ENCODE data around the gene ITGA6.

DNA sequence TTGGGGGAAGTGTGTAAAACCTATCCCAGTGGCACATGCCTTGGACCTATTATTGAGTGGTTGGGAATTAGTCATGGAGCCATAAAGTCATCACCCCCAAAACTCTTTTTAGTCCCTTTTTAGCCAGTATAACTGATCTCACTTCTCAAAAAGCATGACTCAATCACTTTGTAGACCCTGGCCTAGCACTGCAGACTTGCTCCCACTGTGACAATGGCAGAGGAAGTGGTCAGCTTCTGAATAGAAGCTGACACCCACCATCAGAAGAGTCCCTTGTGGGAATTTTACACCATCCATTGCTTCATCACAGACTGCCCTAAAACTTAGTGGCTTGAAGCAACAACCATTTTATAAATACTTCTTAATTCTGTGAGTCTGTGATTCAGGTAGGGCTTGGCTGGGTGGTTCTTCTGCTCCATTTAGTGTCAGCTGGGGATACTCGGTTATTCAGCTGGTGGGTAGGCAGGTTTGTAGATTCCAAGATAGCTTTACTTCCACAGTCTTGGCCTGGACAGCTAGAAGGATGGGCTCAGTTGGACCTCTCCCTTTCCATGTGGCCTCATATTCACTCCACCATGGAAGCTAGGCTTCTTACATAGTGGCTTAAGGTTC lies 10.8 kb upstream of the ITGA6 start:
- TF ChIP-seq, protein P1, sequence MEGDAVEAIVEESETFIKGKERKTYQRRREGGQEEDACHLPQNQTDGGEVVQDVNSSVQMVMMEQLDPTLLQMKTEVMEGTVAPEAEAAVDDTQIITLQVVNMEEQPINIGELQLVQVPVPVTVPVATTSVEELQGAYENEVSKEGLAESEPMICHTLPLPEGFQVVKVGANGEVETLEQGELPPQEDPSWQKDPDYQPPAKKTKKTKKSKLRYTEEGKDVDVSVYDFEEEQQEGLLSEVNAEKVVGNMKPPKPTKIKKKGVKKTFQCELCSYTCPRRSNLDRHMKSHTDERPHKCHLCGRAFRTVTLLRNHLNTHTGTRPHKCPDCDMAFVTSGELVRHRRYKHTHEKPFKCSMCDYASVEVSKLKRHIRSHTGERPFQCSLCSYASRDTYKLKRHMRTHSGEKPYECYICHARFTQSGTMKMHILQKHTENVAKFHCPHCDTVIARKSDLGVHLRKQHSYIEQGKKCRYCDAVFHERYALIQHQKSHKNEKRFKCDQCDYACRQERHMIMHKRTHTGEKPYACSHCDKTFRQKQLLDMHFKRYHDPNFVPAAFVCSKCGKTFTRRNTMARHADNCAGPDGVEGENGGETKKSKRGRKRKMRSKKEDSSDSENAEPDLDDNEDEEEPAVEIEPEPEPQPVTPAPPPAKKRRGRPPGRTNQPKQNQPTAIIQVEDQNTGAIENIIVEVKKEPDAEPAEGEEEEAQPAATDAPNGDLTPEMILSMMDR (IDR thresholded peaks at IDR 0.05 in 2 of 3, conservative IDR thresholded peaks at IDR 0.05 in 1 of 3; ENCODE audit: borderline replicate concordance in 1 of 3, insufficient read depth in 1 of 3, low read depth in 2 of 3, low read length in 2 of 3), result no peak
- TF ChIP-seq POLR2A (IDR thresholded peaks at IDR 0.05; ENCODE audit: borderline replicate concordance, extremely low read depth, insufficient read depth, insufficient read length) (no peak), POLR2AphosphoS5 (IDR thresholded peaks at IDR 0.05; ENCODE audit: low read depth, low read length) (no peak), JUND (IDR thresholded peaks at IDR 0.05) (no peak), EZH2phosphoT487 (IDR thresholded peaks at IDR 0.05; ENCODE audit: borderline replicate concordance) (no peak), RAD21 (IDR thresholded peaks at IDR 0.05; ENCODE audit: low read depth) (no peak), ZFX (IDR thresholded peaks at IDR 0.05) (no peak), SRF (IDR thresholded peaks at IDR 0.05; ENCODE audit: low read depth) (no peak)
- TF ChIP-seq, protein P2, sequence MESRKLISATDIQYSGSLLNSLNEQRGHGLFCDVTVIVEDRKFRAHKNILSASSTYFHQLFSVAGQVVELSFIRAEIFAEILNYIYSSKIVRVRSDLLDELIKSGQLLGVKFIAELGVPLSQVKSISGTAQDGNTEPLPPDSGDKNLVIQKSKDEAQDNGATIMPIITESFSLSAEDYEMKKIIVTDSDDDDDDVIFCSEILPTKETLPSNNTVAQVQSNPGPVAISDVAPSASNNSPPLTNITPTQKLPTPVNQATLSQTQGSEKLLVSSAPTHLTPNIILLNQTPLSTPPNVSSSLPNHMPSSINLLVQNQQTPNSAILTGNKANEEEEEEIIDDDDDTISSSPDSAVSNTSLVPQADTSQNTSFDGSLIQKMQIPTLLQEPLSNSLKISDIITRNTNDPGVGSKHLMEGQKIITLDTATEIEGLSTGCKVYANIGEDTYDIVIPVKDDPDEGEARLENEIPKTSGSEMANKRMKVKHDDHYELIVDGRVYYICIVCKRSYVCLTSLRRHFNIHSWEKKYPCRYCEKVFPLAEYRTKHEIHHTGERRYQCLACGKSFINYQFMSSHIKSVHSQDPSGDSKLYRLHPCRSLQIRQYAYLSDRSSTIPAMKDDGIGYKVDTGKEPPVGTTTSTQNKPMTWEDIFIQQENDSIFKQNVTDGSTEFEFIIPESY (IDR thresholded peaks at IDR 0.05; ENCODE audit: extremely low read depth, insufficient replicate concordance, low read length), result no peak
- TF ChIP-seq, protein P3, sequence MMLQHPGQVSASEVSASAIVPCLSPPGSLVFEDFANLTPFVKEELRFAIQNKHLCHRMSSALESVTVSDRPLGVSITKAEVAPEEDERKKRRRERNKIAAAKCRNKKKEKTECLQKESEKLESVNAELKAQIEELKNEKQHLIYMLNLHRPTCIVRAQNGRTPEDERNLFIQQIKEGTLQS (IDR thresholded peaks at IDR 0.05), result no peak
- TF ChIP-seq, protein P4, sequence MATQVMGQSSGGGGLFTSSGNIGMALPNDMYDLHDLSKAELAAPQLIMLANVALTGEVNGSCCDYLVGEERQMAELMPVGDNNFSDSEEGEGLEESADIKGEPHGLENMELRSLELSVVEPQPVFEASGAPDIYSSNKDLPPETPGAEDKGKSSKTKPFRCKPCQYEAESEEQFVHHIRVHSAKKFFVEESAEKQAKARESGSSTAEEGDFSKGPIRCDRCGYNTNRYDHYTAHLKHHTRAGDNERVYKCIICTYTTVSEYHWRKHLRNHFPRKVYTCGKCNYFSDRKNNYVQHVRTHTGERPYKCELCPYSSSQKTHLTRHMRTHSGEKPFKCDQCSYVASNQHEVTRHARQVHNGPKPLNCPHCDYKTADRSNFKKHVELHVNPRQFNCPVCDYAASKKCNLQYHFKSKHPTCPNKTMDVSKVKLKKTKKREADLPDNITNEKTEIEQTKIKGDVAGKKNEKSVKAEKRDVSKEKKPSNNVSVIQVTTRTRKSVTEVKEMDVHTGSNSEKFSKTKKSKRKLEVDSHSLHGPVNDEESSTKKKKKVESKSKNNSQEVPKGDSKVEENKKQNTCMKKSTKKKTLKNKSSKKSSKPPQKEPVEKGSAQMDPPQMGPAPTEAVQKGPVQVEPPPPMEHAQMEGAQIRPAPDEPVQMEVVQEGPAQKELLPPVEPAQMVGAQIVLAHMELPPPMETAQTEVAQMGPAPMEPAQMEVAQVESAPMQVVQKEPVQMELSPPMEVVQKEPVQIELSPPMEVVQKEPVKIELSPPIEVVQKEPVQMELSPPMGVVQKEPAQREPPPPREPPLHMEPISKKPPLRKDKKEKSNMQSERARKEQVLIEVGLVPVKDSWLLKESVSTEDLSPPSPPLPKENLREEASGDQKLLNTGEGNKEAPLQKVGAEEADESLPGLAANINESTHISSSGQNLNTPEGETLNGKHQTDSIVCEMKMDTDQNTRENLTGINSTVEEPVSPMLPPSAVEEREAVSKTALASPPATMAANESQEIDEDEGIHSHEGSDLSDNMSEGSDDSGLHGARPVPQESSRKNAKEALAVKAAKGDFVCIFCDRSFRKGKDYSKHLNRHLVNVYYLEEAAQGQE (IDR thresholded peaks at IDR 0.05; ENCODE audit: low read depth), result no peak
- TF ChIP-seq, protein P5, sequence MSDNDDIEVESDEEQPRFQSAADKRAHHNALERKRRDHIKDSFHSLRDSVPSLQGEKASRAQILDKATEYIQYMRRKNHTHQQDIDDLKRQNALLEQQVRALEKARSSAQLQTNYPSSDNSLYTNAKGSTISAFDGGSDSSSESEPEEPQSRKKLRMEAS (IDR thresholded peaks at IDR 0.05), result no peak

Data from HCT116 (cell line).